ENCODE results near the gene BRD3OS.

The BRD3OS gene

DNA sequence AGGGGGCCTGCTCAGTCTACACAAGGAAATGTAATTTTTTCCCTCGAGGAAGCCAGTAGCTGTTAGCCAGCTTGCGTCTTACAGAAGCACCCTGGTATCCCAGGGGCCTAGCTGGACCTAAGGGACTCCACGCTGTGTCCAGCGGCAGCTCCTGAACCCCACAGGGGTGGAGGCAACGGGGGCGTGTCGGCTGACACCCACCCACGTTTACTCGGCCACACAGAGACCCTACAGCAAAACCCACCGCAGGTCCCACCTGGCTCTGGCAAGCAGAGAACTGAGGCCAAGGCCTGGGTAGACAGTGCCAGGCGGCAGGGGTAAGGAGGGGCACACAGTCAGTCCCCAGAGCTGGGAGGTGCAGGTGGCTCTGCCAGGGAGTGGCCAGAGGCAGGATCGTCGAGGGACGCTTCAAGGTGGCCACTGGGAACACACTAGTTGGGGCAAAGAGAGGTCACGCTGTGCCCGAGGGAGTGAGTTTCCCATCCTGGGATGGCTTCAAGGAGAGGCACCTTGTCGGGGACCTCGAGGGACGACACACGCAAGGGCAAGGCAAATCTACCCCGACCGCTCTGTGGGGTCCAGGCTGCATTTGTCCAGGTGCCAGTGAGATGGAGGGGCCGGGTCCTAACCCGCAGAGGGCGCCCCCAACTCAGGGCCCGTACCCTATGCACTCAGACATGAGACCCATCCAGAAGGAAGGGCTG lies 20.7 kb downstream of the BRD3OS start:
- Mint-ChIP-seq H3K9me3 (ENCODE audit: low read depth) (no peaks in the 10 kb centered on the region), H3K36me3 (no peaks in the 10 kb centered on the region), H3K27ac (no peak overlapping the region), H3K4me3 (no peak overlapping the region), H3K27me3 (no peaks in the 10 kb centered on the region), H3K4me1 (ENCODE audit: low read depth) (no peaks in the 10 kb centered on the region)

GRCh38 chr9:134046894-134047681 lies 21.8 kb downstream of the BRD3OS start:
- H3K4me1 Mint-ChIP-seq (ENCODE audit: low read depth): no peaks in the 10 kb centered on the region
- H3K36me3 Mint-ChIP-seq: peaks cover 2% of the 10 kb centered on the region
- H3K4me3 Mint-ChIP-seq: no peak overlapping the region
- H3K9me3 Mint-ChIP-seq (ENCODE audit: low read depth): no peaks in the 10 kb centered on the region
- no peaks in the 10 kb centered on the region for H3K27me3 Mint-ChIP-seq
- H3K27ac Mint-ChIP-seq: no peak overlapping the region

GRCh38 chr9:134047868-134048581 lies 22.7 kb downstream of the BRD3OS start:
- H3K4me3 Mint-ChIP-seq: no peak overlapping the region
- H3K27me3 Mint-ChIP-seq: no peaks in the 10 kb centered on the region
- no peak overlapping the region for H3K27ac Mint-ChIP-seq
- no peaks in the 10 kb centered on the region for H3K9me3 Mint-ChIP-seq (ENCODE audit: low read depth)
- H3K4me1 Mint-ChIP-seq (ENCODE audit: low read depth): no peaks in the 10 kb centered on the region
- peaks cover 2% of the 10 kb centered on the region for H3K36me3 Mint-ChIP-seq

- Mint-ChIP-seq H3K4me1 (ENCODE audit: low read depth) (no peaks in the 10 kb centered on the region), H3K4me3 (no peak overlapping the region), H3K27me3 (no peaks in the 10 kb centered on the region), H3K27ac (no peak overlapping the region), H3K36me3 (peaks cover 2% of the 10 kb centered on the region), H3K9me3 (ENCODE audit: low read depth) (no peaks in the 10 kb centered on the region)
Observed at GRCh38 chr9:134048582-134048968, 23.3 kb downstream of the BRD3OS start.

GRCh38 chr9:134049236-134049635 lies 24.0 kb downstream of the BRD3OS start:
- Mint-ChIP-seq H3K36me3 (peaks cover 2% of the 10 kb centered on the region), H3K4me3 (no peak overlapping the region), H3K9me3 (ENCODE audit: low read depth) (no peaks in the 10 kb centered on the region), H3K27ac (no peak overlapping the region), H3K4me1 (ENCODE audit: low read depth) (no peaks in the 10 kb centered on the region), H3K27me3 (no peaks in the 10 kb centered on the region)

- peaks cover 2% of the 10 kb centered on the region for H3K36me3 Mint-ChIP-seq
- H3K4me1 Mint-ChIP-seq (ENCODE audit: low read depth): no peaks in the 10 kb centered on the region
- H3K9me3 Mint-ChIP-seq (ENCODE audit: low read depth): no peaks in the 10 kb centered on the region
- no peak overlapping the region for H3K4me3 Mint-ChIP-seq
- no peaks in the 10 kb centered on the region for H3K27me3 Mint-ChIP-seq
- no peak overlapping the region for H3K27ac Mint-ChIP-seq
Observed at GRCh38 chr9:134049772-134050588, 24.7 kb downstream of the BRD3OS start.

- H3K27ac Mint-ChIP-seq: no peak overlapping the region
Observed at GRCh38 chr9:134050726-134051125, 25.4 kb downstream of the BRD3OS start.

GRCh38 chr9:134051319-134051718 lies 26.0 kb downstream of the BRD3OS start:
- H3K27me3 Mint-ChIP-seq: no peaks in the 10 kb centered on the region
- H3K4me1 Mint-ChIP-seq (ENCODE audit: low read depth): peaks cover 1% of the 10 kb centered on the region
- no peak overlapping the region for H3K27ac Mint-ChIP-seq
- no peaks in the 10 kb centered on the region for H3K9me3 Mint-ChIP-seq (ENCODE audit: low read depth)
- peaks cover 2% of the 10 kb centered on the region for H3K36me3 Mint-ChIP-seq
- no peak overlapping the region for H3K4me3 Mint-ChIP-seq

More at GRCh38 chr9:134050726-134051125, 25.4 kb downstream of the BRD3OS start:
- Mint-ChIP-seq H3K4me3 (no peak overlapping the region), H3K4me1 (ENCODE audit: low read depth) (no peaks in the 10 kb centered on the region), H3K9me3 (ENCODE audit: low read depth) (no peaks in the 10 kb centered on the region), H3K36me3 (peaks cover 2% of the 10 kb centered on the region), H3K27me3 (no peaks in the 10 kb centered on the region)

DNA sequence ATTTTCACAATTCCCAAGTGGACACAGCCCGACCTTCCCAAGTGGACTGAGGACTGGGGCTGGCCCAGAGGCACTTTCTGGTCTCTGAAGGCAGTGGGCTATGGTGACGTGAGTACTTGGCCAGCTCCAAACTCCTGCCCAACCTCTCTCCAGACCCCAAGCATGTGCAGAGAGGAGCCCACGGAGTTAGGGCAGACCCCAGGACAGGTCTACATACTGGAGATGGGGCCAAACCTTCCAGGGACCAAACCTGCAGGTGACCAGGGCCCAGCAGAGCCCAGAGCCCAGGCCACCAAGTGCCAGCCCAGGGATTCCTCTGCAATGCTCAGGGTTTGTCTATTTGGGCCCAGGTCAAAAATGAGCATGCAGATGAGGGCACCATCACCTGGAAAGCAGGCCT lies 27.2 kb downstream of the BRD3OS start:
- Mint-ChIP-seq H3K27me3 (no peaks in the 10 kb centered on the region), H3K9me3 (ENCODE audit: low read depth) (no peaks in the 10 kb centered on the region), H3K4me1 (ENCODE audit: low read depth) (peaks cover 9% of the 10 kb centered on the region), H3K4me3 (no peak overlapping the region), H3K27ac (no peak overlapping the region), H3K36me3 (peaks cover 2% of the 10 kb centered on the region)

- no peaks in the 10 kb centered on the region for H3K9me3 Mint-ChIP-seq (ENCODE audit: low read depth)
- peaks cover 9% of the 10 kb centered on the region for H3K4me1 Mint-ChIP-seq (ENCODE audit: low read depth)
- H3K27ac Mint-ChIP-seq: no peak overlapping the region
- no peaks in the 10 kb centered on the region for H3K27me3 Mint-ChIP-seq
- H3K36me3 Mint-ChIP-seq: peaks cover 2% of the 10 kb centered on the region
- H3K4me3 Mint-ChIP-seq: no peak overlapping the region
Observed at GRCh38 chr9:134052941-134053340, 27.7 kb downstream of the BRD3OS start.

DNA sequence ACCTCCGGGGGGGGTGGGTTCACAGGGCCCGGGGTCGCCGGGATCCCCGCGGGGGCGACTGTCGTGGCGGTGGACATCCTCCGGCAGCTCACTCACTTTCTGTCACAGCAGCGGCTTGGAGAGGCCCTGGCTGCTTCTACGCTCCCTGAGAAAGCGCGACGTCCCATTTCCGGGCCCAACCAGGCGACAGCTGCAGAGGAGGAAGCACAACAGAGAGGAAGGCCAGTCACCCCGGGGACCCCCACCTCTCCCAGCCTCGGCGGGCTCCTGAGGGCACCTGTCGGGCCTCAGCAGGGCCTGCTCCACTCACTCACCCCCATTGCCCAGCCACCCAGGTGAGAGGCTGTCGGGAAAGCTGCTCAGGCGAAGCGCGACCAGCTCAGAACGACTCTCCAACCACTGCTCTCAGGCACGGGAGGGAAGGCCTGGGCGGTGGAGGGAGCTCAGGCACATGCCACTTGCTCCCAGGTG lies 28.2 kb downstream of the BRD3OS start:
- no peaks in the 10 kb centered on the region for H3K9me3 Mint-ChIP-seq (ENCODE audit: low read depth)
- peaks cover 10% of the 10 kb centered on the region for H3K4me1 Mint-ChIP-seq (ENCODE audit: low read depth)
- peaks cover 2% of the 10 kb centered on the region for H3K36me3 Mint-ChIP-seq
- H3K27me3 Mint-ChIP-seq: no peaks in the 10 kb centered on the region
- H3K4me3 Mint-ChIP-seq: no peak overlapping the region
- H3K27ac Mint-ChIP-seq: no peak overlapping the region

GRCh38 chr9:134053941-134054761 lies 28.9 kb downstream of the BRD3OS start:
- H3K27me3 Mint-ChIP-seq: no peaks in the 10 kb centered on the region
- H3K9me3 Mint-ChIP-seq (ENCODE audit: low read depth): no peaks in the 10 kb centered on the region
- no peak overlapping the region for H3K27ac Mint-ChIP-seq
- H3K4me3 Mint-ChIP-seq: no peak overlapping the region
- H3K4me1 Mint-ChIP-seq (ENCODE audit: low read depth): peaks cover 15% of the 10 kb centered on the region
- H3K36me3 Mint-ChIP-seq: peaks cover 2% of the 10 kb centered on the region

DNA sequence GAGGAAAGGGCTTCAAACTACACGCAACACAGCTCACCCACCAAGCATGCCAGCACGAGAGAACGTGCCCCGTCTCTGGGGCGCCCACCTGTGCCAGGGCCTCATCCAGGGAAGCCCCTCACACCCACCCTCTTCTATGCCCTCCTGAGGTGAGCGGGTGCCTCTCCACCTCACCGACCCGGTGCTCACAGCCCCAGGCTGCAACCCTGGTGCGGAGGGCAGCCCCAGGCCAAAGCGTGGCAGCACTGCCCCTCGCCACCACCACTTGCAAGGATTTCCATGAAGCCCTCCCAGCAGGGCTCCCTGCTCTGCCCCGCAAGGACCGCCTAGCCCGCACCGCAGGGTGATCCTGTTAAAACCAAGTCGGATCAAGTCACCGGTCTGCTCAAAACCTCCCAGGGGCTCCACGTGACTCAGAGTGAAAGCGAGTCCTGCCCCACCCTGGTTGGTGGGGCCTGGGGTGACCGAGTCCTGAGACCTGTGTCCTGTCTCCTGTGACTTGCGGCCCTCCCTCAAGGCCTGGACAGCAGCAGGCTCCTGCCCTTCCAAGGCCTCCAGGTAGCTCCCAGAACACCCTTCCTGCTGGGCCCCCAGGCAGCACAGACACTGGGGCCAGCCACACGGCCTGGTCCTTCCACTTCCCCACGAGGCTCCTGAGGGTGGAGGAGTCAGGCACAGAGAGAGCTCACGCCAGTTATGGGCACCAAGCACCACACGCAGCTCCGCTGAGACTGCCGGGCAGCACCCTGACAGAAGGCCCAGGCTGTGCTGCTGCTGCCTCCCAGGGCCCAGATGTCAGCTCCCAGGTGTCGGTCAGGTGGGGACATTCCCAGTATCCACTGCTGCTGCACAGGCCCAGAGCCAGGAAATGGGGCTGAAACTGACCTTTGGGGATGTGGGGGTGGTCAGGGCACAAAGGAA lies 29.9 kb downstream of the BRD3OS start:
- H3K27ac Mint-ChIP-seq: no peak overlapping the region
- H3K27me3 Mint-ChIP-seq: no peaks in the 10 kb centered on the region
- H3K4me1 Mint-ChIP-seq (ENCODE audit: low read depth): peaks cover 18% of the 10 kb centered on the region
- H3K36me3 Mint-ChIP-seq: peaks cover 2% of the 10 kb centered on the region
- H3K4me3 Mint-ChIP-seq: no peak overlapping the region
- H3K9me3 Mint-ChIP-seq (ENCODE audit: low read depth): no peaks in the 10 kb centered on the region

All from activated naive CD8-positive, alpha-beta T cell (primary cell).